Keratinocyte (primary cell): Measurements from ENCODE around the gene SPR. TPM values are rescaled to one million over a fixed set of nuclear protein-coding genes. Genes with fewer than 3 reads are reported as not detected.

Experiments
- DNase-seq: peaks from one replicate; pipeline ENCODE4 v3.0.0-alpha.2; 2011; ENCODE audit warnings: low read depth, missing footprints, low spot score
- FAIRE-seq: peaks from 2 replicates; lab custom pipeline; 2011; peaks lifted over from hg19 to GRCh38; lab: Jason Lieb, UNC
- H2AFZ ChIP-seq: 2 replicates; pipeline ENCODE4 v1.6.0; 2012; ENCODE audit warnings: low read length, control low read depth, inconsistent platforms; ENCODE audit not compliant: control insufficient read depth
- H3K27ac ChIP-seq: 2 replicates; pipeline ENCODE4 v1.5.1; 2011; ENCODE audit warnings: low read length; ENCODE audit not compliant: control insufficient read depth, insufficient read depth
- H3K27me3 ChIP-seq: 3 replicates; pipeline ENCODE4 v1.6.0; 2011; ENCODE audit warnings: low read length; ENCODE audit not compliant: control insufficient read depth, insufficient read depth; ENCODE audit errors: extremely low read depth
- H3K36me3 ChIP-seq, 2 experiments: 2 replicates in 1 of 2; 3 replicates in 1 of 2; pipeline ENCODE4 v1.5.1; 2011; ENCODE audit warnings: low read length in 2 of 2, mild to moderate bottlenecking in 1 of 2; ENCODE audit not compliant: control insufficient read depth in 2 of 2, insufficient read depth in 2 of 2; ENCODE audit errors: extremely low read depth in 1 of 2
- H3K4me1 ChIP-seq: 3 replicates; pipeline ENCODE4 v1.5.1; 2011; ENCODE audit warnings: low read length; ENCODE audit not compliant: control insufficient read depth, insufficient read depth; ENCODE audit errors: extremely low read depth
- H3K4me2 ChIP-seq: 3 replicates; pipeline ENCODE4 v1.6.0; 2011; ENCODE audit warnings: low read depth, low read length; ENCODE audit not compliant: control insufficient read depth, insufficient read depth; ENCODE audit errors: extremely low read depth
- H3K4me3 ChIP-seq, 3 experiments: fragments of 200-600 bp in 1 of 3; sonication (generic) in 1 of 3; 2 replicates in 2 of 3; 3 replicates in 1 of 3; pipeline ENCODE4 v1.5.1; 2011 to 2016; ENCODE audit warnings: low read length in 3 of 3, mild to moderate bottlenecking in 3 of 3, control low read depth in 2 of 3, inconsistent platforms in 1 of 3, low read depth in 1 of 3, mixed read lengths in 1 of 3, mixed run types in 1 of 3, moderate library complexity in 1 of 3; ENCODE audit not compliant: control insufficient read depth in 2 of 3, insufficient read depth in 2 of 3; ENCODE audit errors: extremely low read depth in 1 of 3
- H3K79me2 ChIP-seq: 2 replicates; pipeline ENCODE4 v1.6.0; 2012; ENCODE audit warnings: low read length; ENCODE audit not compliant: control insufficient read depth, insufficient read depth
- H3K9ac ChIP-seq: 3 replicates; pipeline ENCODE4 v1.6.0; 2011; ENCODE audit warnings: low read length; ENCODE audit not compliant: control insufficient read depth, insufficient read depth; ENCODE audit errors: extremely low read depth
- H3K9me1 ChIP-seq: 3 replicates; pipeline ENCODE4 v1.6.0; 2011; ENCODE audit warnings: low read length; ENCODE audit not compliant: control insufficient read depth, insufficient read depth; ENCODE audit errors: extremely low read depth
- H3K9me3 ChIP-seq: 2 replicates; pipeline ENCODE4 v1.5.1; 2012; ENCODE audit warnings: low read depth, low read length; ENCODE audit not compliant: control insufficient read depth
- H4K20me1 ChIP-seq: 3 replicates; pipeline ENCODE4 v1.6.0; 2011; ENCODE audit warnings: low read length; ENCODE audit not compliant: control insufficient read depth, insufficient read depth; ENCODE audit errors: extremely low read depth
- CTCF ChIP-seq, 3 experiments: IDR thresholded peaks in 1 of 3; conservative IDR thresholded peaks in 1 of 3; optimal IDR thresholded peaks in 1 of 3; 2 replicates in 2 of 3; 3 replicates in 1 of 3; pipeline versions ENCODE3 to v1.5.1; 2011; ENCODE audit warnings: low read length in 3 of 3, mild to moderate bottlenecking in 3 of 3, moderate library complexity in 2 of 3, control low read depth in 1 of 3, inconsistent platforms in 1 of 3; ENCODE audit not compliant: insufficient read depth in 2 of 3; ENCODE audit errors: extremely low read depth in 1 of 3
- EZH2 ChIP-seq: IDR thresholded peaks from one replicate; pipeline ENCODE4 v1.6.1; 2012; ENCODE audit warnings: inconsistent platforms, mild to moderate bottlenecking, low read length, moderate library complexity
- dilution Hi-C: fragments of 300-500 bp; cut with MboI; formaldehyde crosslinking; loops from one replicate; pipeline ENCODE4 v1.7.0; 2020; ENCODE audit warnings: low sequenced_read_pairs; ENCODE audit not compliant: extremely low pct_ligation_motif_present
- polyA plus RNA-seq, 5 experiments: library from polyadenylated mRNA; depleted of rRNA in 3 of 5; stranded (reverse) in 3 of 5; stranded (forward) in 1 of 5; unstranded in 1 of 5; fragments of >200 nt; gene quantifications; 1 replicate in 1 of 5; 2 replicates in 3 of 5; 3 replicates in 1 of 5; pipeline versions ENCODE4 v1.2.1 to v1.2.3, GENCODE V29; 2011 to 2012; ENCODE audit warnings: missing spikeins in 2 of 5, low read depth in 1 of 5, low replicate concordance in 1 of 5

The SPR gene
- polyA plus RNA-seq, 1 donor (not counting 4 experiments of a cell fraction or from before 2014, with no cell fraction given), result 25.1 TPM

DNA sequence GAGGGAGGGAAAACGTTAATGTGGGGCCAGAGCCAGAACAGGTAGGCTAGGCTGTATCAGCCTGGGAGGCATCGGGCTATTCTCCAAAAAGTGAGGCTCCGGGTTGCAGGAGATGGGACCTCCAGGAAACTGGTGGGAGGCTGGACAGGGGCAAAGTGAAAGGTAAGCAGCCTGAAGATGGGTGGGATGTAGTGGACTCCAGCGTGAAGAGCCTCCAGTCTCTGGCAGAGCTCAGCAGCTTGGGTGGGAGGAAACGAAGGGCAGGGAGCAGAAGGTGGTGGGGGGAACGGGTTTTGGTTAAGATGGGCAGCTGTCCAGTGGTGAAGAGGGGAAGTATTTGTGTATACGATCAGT, 27.0 kb downstream of the SPR start:
- Histone ChIP-seq H3K4me2 (no peak overlapping the region), H3K27ac (no peak overlapping the region), H3K36me3 (no peaks in the 10 kb centered on the region), H3K79me2 (no peaks in the 10 kb centered on the region), H3K9ac (no peak overlapping the region), H3K4me1 (peaks cover 19% of the 10 kb centered on the region), H3K9me1 (no peaks in the 10 kb centered on the region), H2AFZ (no peak overlapping the region), H4K20me1 (peaks cover 10% of the 10 kb centered on the region), H3K27me3 (peaks cover 76% of the 10 kb centered on the region), H3K4me3 (no peak overlapping the region), H3K9me3 (no peaks in the 10 kb centered on the region)
- no peak for TF ChIP-seq CTCF (optimal IDR thresholded peaks at IDR 0.05 in 1 of 3, IDR thresholded peaks at IDR 0.05 in 1 of 3, conservative IDR thresholded peaks at IDR 0.05 in 1 of 3; ENCODE audit: extremely low read depth in 1 of 3, insufficient read depth in 2 of 3, low read length in 3 of 3)
- TF ChIP-seq EZH2, result no peak
- FAIRE-seq, result no peak
- dilution Hi-C loops, result no loop called here
- DNase-seq, result no peak

DNA sequence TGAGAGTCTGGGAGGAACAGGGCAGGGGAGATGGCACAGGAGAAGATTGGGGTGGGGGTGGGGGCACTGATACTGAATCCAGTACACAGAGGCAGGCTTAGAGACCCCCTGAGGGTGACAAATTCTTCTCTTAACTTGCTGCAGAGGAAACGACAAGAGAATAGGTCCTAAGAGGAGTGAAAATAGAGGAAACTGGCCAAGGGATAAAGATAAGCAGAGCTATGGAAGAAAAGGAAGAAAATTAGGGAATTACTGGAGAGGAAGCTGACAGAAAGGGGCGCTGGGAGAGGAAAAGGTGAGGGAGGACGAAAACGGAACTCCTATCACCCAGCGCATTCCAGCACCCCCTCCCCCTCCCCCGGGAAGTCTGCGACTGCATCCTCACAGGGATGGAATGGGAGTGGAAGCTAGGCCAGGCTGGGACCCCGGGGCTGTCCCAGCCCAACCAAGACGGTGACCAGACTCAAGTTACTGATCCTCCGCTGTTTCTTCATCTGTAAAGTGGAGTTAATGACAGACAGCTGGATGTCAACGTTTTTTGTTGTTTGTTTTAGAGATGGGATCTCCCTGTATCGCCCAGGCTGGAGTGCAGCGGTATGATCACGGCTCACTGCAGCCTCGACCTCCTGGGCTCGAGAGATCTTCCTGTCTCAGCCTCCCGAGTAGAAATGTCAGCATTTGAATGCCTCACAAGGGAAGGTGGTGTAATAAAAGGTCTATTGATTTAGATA, 27.5 kb downstream of the SPR start:
- TF ChIP-seq CTCF (optimal IDR thresholded peaks at IDR 0.05 in 1 of 3, IDR thresholded peaks at IDR 0.05 in 1 of 3, conservative IDR thresholded peaks at IDR 0.05 in 1 of 3; ENCODE audit: extremely low read depth in 1 of 3, insufficient read depth in 2 of 3, low read length in 3 of 3), result no peak
- no peak for TF ChIP-seq EZH2
- Histone ChIP-seq H3K9me1 (no peaks in the 10 kb centered on the region), H3K27me3 (peaks cover 78% of the 10 kb centered on the region), H3K4me3 (no peak overlapping the region), H3K79me2 (no peaks in the 10 kb centered on the region), H3K9me3 (no peaks in the 10 kb centered on the region), H3K9ac (no peak overlapping the region), H3K27ac (no peak overlapping the region), H2AFZ (no peak overlapping the region), H3K4me2 (no peak overlapping the region), H3K4me1 (peaks cover 19% of the 10 kb centered on the region), H3K36me3 (no peaks in the 10 kb centered on the region), H4K20me1 (peaks cover 15% of the 10 kb centered on the region)
- dilution Hi-C loops, result no loop called here
- DNase-seq, result no peak
- FAIRE-seq, result no peak
